ENCODE results near the gene SLC22A16. TPM values are rescaled to one million over a fixed set of nuclear protein-coding genes. Genes with fewer than 3 reads are reported as not detected.
"Not testable (repeated sequence)": the region's sequence is repeated elsewhere in the genome, so short reads cannot be mapped to it uniquely, and the experiment has no call there.

The SLC22A16 gene
- total RNA-seq, 4 donors from 2014 or later = not detected

DNA sequence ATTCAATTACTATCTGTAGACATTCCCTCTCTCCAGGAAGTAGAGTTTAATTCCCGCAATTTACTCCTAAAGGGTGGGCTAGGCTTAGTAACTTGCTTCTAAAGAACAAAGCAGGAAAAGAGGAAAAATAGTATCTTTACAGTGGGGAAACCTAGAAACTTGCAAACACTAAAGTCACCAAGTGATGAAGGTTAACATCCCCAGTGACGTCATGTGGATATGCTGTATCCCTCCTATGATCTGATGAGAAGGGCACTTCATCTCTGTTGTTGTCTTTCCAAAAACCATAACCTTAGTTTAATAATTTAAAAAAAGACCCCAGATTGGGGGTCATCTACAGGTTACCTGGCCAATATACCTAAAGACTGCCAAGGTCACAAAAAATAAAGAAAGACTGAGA is 17.3 kb downstream of the SLC22A16 start:
- ATAC-seq (no peak), DNase-seq (no peak)

DNA sequence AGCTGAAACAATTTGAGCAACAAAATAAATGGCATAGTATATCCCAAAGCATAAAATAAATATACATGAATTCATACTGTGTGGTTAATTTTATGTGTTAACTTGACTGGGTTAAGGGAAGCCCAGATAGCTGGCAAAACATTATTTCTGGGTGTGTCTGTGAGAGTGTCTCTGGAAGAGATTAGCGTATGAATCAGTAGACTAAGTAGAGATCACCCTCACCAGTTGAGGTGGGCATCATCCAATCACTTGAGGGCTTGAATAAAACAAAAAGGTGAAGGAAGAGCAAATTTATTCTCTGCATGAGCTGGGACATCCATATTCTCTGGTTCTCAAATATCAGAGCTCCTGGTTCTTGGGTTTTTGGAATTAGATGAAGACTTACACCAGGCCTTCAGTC is 17.9 kb downstream of the SLC22A16 start:
- intact Hi-C loops (cut with DNase I; ENCODE audit: low total_unique reads) = no loop called here
- DNase-seq (no peak), ATAC-seq (no peak)
- Histone ChIP-seq H3K27me3 (no peaks in the 10 kb centered on the region), H3K4me3 (no peak overlapping the region), H3K4me1 (no peaks in the 10 kb centered on the region), H3K36me3 (no peaks in the 10 kb centered on the region), H3K9me3 (peaks cover 0 to 3% (median 0%) of the 10 kb centered on the region in 3 donors), H3K27ac (no peak overlapping the region)
- in situ Hi-C loops (cut with MboI; ENCODE audit: low sequenced_read_pairs in 4 of 4) = no loop called here
- TF ChIP-seq, protein P1, sequence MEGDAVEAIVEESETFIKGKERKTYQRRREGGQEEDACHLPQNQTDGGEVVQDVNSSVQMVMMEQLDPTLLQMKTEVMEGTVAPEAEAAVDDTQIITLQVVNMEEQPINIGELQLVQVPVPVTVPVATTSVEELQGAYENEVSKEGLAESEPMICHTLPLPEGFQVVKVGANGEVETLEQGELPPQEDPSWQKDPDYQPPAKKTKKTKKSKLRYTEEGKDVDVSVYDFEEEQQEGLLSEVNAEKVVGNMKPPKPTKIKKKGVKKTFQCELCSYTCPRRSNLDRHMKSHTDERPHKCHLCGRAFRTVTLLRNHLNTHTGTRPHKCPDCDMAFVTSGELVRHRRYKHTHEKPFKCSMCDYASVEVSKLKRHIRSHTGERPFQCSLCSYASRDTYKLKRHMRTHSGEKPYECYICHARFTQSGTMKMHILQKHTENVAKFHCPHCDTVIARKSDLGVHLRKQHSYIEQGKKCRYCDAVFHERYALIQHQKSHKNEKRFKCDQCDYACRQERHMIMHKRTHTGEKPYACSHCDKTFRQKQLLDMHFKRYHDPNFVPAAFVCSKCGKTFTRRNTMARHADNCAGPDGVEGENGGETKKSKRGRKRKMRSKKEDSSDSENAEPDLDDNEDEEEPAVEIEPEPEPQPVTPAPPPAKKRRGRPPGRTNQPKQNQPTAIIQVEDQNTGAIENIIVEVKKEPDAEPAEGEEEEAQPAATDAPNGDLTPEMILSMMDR (IDR thresholded peaks at IDR 0.05 in 4 of 5, conservative IDR thresholded peaks at IDR 0.05 in 1 of 5) = no peak
- TF ChIP-seq POLR2A (IDR thresholded peaks at IDR 0.05) = no peak

More for the DNA sequence above, 17.3 kb downstream of the SLC22A16 start:
- Histone ChIP-seq H3K9me3 (peaks cover 0 to 3% (median 0%) of the 10 kb centered on the region in 3 donors), H3K4me3 (no peak overlapping the region), H3K27me3 (no peaks in the 10 kb centered on the region), H3K4me1 (no peaks in the 10 kb centered on the region), H3K36me3 (no peaks in the 10 kb centered on the region), H3K27ac (no peak overlapping the region)
- intact Hi-C loops (cut with DNase I; ENCODE audit: low total_unique reads) (no loop called here), in situ Hi-C loops (cut with MboI; ENCODE audit: low sequenced_read_pairs in 4 of 4) (no loop called here)
- TF ChIP-seq, protein P1 (IDR thresholded peaks at IDR 0.05 in 4 of 5, conservative IDR thresholded peaks at IDR 0.05 in 1 of 5) = no peak
- TF ChIP-seq POLR2A (IDR thresholded peaks at IDR 0.05) = no peak

GRCh38 chr6:110457567-110458175 is 18.7 kb downstream of the SLC22A16 start:
- H3K27ac ChIP-seq; H3K36me3 ChIP-seq; H3K4me3 ChIP-seq; DNase-seq; in situ Hi-C loops (cut with MboI; ENCODE audit: low sequenced_read_pairs in 4 of 4); intact Hi-C loops (cut with DNase I; ENCODE audit: low total_unique reads); H3K9me3 ChIP-seq; H3K4me1 ChIP-seq; H3K27me3 ChIP-seq; ATAC-seq: not testable (repeated sequence)

DNA sequence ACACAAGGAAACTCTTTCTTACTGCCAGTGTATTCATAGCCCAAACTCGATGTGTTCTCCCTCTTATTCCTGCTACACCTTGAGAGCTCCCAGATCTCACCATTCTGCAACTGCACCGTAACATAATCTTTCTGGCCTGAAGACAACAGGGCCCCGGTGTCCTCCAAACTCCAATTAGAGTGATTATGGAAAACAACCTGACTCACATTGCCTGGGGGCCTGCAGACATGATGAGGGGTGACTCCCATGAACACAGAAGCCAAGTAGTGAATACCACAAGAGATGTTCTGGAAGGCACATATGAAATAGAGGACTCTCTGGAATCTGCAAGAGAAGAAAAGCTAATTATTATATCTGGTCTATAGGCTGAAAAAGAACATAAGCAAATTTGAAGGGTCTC is 19.7 kb downstream of the SLC22A16 start:
- Histone ChIP-seq H3K27me3 (no peaks in the 10 kb centered on the region), H3K4me3 (no peak overlapping the region), H3K4me1 (no peaks in the 10 kb centered on the region), H3K9me3 (no peaks in the 10 kb centered on the region), H3K27ac (no peak overlapping the region), H3K36me3 (no peaks in the 10 kb centered on the region)
- TF ChIP-seq POLR2A (IDR thresholded peaks at IDR 0.05) = no peak
- TF ChIP-seq, protein P1 (IDR thresholded peaks at IDR 0.05 in 4 of 5, conservative IDR thresholded peaks at IDR 0.05 in 1 of 5) = no peak
- ATAC-seq (no peak), DNase-seq (no peak)
- in situ Hi-C loops (cut with MboI; ENCODE audit: low sequenced_read_pairs in 4 of 4) = no loop called here
- intact Hi-C loops (cut with DNase I; ENCODE audit: low total_unique reads) = no loop called here

- Histone ChIP-seq H3K27me3 (no peaks in the 10 kb centered on the region), H3K27ac (no peak overlapping the region), H3K4me3 (no peak overlapping the region), H3K9me3 (no peaks in the 10 kb centered on the region), H3K4me1 (no peaks in the 10 kb centered on the region), H3K36me3 (no peaks in the 10 kb centered on the region)
- DNase-seq (no peak), ATAC-seq (no peak)
- TF ChIP-seq POLR2A (IDR thresholded peaks at IDR 0.05) = no peak
- TF ChIP-seq, protein P1 (IDR thresholded peaks at IDR 0.05 in 4 of 5, conservative IDR thresholded peaks at IDR 0.05 in 1 of 5) = no peak
- intact Hi-C loops (cut with DNase I; ENCODE audit: low total_unique reads) = no loop called here
- in situ Hi-C loops (cut with MboI; ENCODE audit: low sequenced_read_pairs in 4 of 4) = no loop called here
Measured at GRCh38 chr6:110449541-110449895, 26.9 kb downstream of the SLC22A16 start.

All from gastrocnemius medialis (tissue), 4 donors.